Effector CD4-positive, alpha-beta T cell (primary cell): ENCODE data around the gene TTLL10.
A peak's percentile ranks its signal among the peaks of the same experiment; 100 is the strongest.

Experiments
- DNase-seq: peaks from one replicate; pipeline ENCODE4 v3.0.0-alpha.2; 2020

Gene TTLL10

GRCh38 chr1:1223321-1223720 is 49.6 kb downstream of the TTLL10 start:
- DNase-seq: no peak

- DNase-seq: no peak
Observed at GRCh38 chr1:1223891-1224290, 50.2 kb downstream of the TTLL10 start.

- DNase-seq: no peak
Observed at GRCh38 chr1:1225238-1225845, 51.7 kb downstream of the TTLL10 start.

GRCh38 chr1:1225913-1226312 is 52.2 kb downstream of the TTLL10 start:
- DNase-seq: no peak

- DNase-seq: no peak
Observed at GRCh38 chr1:1226566-1227362, 53.1 kb downstream of the TTLL10 start.

GRCh38 chr1:1227386-1227785 is 53.7 kb downstream of the TTLL10 start:
- no peak for DNase-seq

GRCh38 chr1:1228187-1228586 is 54.5 kb downstream of the TTLL10 start:
- DNase-seq: no peak

GRCh38 chr1:1228596-1229321 is 55.1 kb downstream of the TTLL10 start:
- DNase-seq: no peak

GRCh38 chr1:1229770-1230169 is 56.1 kb downstream of the TTLL10 start:
- DNase-seq: no peak

GRCh38 chr1:1230656-1231399 is 57.1 kb downstream of the TTLL10 start:
- DNase-seq: no peak

- peak; percentile 95 for DNase-seq
Observed at GRCh38 chr1:1231400-1232207, 57.9 kb downstream of the TTLL10 start, which contains the start of gene SDF4. SDF4 (minus strand) TSS chr1:1232001; CDS start chr1:1228772, 3,229 bp downstream.

- DNase-seq: no peak
Observed at GRCh38 chr1:1232208-1232795, 58.6 kb downstream of the TTLL10 start, which contains the start of gene B3GALT6. B3GALT6 (plus strand) TSS chr1:1232237; CDS start chr1:1232279, 42 bp downstream.

GRCh38 chr1:1232796-1233566 is 59.3 kb downstream of the TTLL10 start:
- DNase-seq: no peak

GRCh38 chr1:1233567-1233892 is 59.9 kb downstream of the TTLL10 start:
- no peak for DNase-seq

GRCh38 chr1:1234180-1234808 is 60.6 kb downstream of the TTLL10 start:
- DNase-seq: no peak

GRCh38 chr1:1235016-1235744 is 61.5 kb downstream of the TTLL10 start:
- DNase-seq: no peak

- DNase-seq: no peak
Observed at GRCh38 chr1:1236176-1236763, 62.6 kb downstream of the TTLL10 start.

GRCh38 chr1:1236945-1237873 is 63.5 kb downstream of the TTLL10 start:
- DNase-seq: no peak
